DMS 273 (cell line): ENCODE data around the gene TRIM32.
A peak's percentile ranks its signal among the peaks of the same experiment; 100 is the strongest.
"Not testable (repeated sequence)": the region's sequence is repeated elsewhere in the genome, so short reads cannot be mapped to it uniquely, and the experiment has no call there.

Experiments
- DNase-seq: peaks from one replicate; lab custom pipeline; 2025; ENCODE audit not compliant: unreplicated experiment; lab: John Stamatoyannopoulos, UW

TRIM32 gene

DNA sequence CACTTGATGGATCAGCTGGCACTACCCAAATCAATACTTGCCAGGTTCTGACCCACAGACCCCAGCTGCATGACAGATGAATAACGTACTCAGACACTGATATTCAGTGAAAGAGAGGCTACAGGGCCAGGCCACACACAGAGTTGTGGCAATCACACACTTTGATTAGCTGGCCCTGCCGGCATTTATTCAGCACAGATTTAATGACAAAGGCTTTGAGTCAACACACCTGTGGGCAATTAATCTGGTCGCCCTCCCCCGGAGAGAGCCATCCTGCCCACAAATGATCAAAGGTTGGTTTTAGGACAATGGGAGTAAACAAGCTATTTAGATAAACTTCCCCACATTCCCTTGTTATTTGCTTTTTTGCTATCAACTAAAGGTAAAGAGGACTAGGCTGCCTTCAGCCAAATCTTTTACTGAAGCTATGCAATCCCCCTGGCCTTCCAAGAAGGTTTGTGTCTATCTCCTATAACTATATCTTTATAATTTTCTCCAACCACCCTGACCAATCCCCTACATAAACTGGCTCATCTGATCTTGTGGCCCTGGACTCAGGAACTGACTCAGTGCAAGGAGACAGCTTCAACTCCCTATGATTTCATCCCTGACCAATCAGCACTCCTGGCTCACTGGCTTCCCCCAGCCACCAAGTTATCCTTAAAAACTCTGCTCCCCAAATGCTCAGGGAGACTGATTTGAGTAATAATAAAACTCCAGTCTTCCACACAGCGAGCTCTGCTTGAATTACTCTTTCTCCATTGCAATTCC is 12.7 kb upstream of the TRIM32 start:
- no peak for DNase-seq

DNA sequence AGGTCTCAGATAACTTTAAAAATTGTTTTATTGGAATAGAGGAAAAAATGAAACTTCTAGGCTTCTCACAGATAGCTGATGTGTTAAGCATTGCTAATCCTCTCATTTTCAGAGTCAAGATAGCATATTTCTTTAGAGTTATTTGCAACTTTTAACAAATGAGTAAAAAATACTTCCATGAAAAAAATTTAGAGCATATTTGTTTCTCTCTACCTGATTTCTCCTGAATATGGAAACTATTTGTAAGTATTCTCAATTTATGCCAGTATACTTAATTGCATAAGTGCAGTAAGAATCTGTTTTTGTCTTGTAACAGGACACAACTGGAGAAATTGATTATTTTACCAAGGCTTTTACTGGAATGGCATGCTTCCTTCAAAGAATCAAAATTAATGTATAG is 3.6 kb upstream of the TRIM32 start:
- DNase-seq = no peak

DNA sequence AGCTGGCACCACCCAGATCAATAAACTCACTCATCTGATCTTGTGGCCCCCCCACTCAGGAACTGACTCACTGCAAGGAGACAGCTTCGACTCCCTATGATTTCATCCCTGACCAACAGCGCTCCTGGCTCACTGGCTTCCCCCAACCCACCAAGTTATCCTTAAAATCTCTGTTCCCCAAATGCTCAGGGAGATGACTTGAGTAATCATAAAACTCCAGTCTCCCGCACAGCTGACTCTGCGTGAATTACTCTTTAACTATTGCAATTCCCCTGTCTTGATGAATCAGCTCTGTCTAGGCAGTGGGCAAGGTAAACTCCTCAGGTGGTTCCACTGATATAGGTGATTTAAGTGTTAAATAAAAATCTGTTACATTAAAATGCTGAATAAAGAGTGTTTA is 1.9 kb upstream of the TRIM32 start:
- DNase-seq = no peak

DNA sequence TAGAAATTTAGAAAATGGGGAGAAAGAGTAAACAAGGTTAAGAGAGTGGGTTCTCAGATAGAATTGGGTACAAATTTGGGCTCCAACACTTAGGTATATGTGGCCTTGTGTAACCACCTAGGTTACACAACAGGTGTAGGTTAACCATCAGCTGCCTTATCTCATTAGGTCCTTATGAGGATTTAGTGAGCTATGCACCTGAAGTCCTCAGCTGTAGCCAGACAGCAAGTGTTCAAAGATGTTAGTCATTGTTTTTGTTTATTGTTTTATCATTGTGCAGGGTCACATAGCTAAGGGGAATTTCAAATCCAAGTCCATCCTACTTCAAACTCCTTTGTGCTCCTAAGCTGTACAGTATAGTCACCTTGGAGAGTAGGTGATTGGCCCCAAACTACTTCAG is 970 bp upstream of the TRIM32 start:
- DNase-seq = no peak

DNA sequence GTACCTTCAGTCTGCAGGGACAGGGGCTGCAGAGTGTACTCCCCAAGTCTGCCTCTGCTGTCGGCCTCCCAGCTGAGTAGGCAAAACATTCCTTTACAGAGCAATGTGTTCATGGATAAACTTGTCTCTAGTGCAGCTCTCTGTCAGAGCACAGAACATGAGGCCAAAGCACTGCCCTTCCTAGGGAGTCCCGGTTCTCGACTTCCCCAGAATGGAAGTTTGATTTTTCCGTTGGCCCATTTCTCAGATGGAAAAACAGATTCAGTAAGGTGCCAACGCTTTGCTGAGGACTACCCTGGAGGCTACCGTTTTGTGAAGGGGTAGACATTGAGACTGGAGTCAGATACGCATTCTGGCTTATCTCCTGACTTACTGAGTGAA is 422 bp upstream of the TRIM32 start:
- DNase-seq = peak; percentile 46

DNA sequence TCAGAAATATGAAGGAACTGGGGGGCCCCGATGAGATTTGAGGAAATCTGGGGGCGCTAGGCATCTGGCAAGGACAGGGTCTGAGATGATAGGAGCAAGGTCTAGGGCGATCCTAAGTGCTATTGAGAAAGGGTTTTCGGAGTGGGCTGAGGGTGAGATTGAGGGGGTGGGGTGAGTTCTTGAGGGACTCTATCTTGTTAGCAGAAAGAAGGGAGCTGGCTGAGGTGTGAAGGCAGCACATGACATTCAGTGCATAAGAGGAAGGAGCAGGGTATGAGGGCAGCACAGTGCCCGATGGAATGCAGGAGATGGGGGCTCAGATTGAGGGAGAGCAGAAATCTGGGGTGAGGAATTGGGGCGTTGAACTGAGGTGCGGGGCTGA is 640 bp downstream of the TRIM32 start:
- DNase-seq = peak; percentile 38

DNA sequence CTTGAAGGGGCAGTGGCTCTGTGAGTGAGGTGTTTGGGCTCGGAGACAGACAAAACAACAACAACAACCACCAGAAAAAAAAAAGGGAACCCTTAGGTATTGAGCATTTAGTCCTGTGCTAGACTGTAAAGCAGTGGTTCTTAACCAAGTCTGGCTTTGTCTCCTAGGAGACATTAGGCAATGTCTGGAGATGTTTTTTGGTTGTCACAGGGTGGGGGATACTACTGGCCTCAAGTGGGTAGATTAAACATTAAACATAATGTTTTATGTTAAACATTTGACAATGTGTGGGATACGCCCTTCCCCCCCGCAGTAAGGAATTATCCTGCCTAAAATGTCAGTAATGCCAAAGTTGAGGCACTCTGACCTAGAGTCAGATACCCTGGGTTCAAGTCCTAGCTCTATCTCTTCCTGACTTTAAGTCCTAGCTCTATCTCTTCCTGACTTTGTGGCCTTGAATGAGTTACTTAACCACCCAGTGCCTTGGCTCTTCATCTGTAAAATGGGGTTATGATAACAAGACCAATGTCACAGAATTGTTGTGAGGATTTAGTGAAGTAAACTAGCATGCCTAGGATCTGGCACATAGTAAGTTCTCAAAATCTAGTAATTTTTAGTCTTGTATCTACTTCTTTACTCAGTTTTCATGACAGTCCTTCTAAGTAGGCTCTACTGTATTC is 1.8 kb downstream of the TRIM32 start:
- no peak for DNase-seq

DNA sequence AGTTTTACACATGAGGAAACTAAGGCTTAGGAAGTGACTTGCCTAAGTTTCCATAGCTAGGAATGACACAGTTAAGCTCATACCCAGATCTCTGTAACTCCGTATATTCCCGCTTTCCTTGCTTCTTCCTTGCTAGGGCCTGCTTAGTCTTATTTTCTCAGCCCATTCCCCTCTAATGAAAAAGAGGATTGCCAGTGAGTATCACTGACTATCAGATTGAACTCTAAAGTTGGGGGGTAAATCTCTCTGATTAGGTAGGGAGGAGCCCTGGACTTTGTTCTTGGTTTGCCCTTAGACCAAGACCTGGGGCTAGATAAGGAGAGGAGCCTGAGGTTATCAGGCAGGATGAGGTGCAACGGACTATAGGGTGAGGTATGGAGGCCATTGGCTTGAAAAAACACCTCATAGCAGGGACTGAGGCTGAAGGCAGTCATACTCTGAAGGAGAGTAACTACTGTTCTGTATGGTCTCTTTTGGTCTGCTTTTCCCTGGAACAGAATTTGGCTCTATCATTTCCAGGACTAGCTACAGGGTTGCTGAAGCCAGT is 2.5 kb downstream of the TRIM32 start:
- DNase-seq = no peak

DNA sequence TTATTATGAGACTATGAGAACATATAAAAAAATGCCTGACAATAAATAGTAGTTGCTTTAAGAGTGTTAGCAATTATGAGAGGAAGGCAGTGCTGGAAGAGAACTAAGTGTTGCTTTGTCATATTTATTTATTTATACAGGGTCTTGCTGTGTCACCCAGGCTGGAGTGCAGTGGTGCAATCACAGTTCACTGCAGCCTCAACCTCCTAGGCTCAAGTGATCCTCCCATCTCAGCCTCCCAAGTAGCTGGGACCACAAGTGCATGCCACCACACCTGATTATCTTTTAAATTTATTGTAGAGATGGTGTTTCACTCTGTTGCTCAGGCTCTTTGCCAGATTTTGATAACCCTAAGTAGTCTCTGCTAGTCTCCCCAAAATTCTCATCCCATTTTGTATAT is 3.7 kb downstream of the TRIM32 start:
- not testable (repeated sequence) for DNase-seq

DNA sequence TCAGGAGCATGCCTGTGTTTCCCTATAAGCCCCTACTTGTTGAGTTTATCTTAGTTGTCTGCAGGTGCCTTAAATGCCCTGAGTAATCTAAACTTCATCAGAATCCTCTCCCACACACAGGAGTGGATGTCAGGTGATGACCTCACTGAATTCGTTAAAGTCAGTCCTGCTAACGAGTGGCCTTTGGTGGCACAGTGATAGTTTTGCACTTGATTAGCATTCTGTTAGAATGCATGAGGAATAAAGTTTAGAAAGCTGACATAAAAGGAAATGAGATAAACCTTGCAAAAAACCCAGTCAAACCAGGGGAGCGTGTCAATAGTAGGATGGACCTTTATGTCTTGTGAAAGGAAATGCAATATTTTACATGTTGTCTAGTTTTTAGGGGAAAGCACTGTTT is 4.5 kb downstream of the TRIM32 start:
- no peak for DNase-seq

DNA sequence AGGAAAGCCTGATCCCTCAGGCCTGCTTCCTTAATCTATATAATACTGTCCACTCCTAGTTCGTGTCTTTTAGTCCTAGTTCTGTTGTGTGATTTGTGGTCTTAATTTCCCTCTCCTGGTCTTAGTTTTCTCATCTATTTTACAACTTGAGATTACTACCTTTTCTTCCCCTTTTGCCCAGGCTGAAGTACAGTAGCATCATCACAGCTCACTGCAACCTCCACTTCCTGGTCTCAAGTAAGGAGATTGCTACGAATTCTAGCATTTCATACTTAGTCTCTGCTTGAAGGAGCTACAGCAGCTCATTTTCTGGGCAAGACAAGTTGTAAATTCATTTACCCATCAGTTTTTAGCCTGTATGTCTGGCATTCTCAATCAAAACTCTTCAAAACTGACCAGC is 5.5 kb downstream of the TRIM32 start:
- DNase-seq = no peak

DNA sequence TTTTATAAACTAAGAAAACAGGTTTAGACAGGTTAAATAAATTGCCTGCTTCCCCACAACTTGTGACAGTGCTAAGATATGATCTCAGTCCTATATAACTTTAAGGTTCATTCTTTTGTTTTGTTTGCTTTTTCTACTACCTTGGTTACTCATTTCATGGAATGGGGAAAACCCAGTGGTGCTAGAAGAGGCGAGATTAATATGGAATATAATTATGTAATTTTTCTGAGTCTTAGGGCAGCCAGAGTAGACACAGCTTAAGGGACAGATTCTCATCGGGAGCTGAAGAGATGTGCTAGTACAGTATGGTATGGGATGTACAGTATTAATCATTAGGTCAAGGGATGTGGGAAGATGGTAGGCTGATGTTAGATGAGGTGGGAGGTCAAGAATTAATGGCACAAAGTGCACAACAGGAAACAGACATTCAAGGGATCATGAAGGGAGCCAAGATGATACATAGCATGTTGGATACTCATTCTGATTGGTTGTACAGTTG is 6.2 kb downstream of the TRIM32 start:
- no peak for DNase-seq

DNA sequence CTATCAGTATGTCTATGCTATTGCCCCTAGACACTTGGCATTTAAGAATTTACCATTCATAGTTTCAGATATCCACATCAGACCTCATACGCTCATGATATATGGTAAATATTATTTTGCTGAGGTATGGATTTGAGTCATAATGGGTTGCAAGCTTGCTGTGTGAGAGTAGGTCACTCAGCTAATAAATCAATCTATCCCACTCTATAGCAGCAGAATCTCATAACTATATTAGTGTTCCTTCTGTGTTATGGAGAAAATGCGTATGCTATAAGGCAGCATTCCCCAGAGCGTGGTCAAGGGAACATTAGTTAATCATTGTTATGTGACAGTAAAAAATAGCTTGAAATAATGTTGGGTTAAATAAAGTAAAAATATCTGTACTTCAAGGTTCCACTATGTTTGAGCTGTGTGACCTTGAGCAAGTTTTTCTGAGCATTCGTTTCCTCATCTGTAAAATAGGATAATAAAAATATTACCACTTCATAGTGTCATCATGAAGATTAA is 7.7 kb downstream of the TRIM32 start:
- DNase-seq = no peak

DNA sequence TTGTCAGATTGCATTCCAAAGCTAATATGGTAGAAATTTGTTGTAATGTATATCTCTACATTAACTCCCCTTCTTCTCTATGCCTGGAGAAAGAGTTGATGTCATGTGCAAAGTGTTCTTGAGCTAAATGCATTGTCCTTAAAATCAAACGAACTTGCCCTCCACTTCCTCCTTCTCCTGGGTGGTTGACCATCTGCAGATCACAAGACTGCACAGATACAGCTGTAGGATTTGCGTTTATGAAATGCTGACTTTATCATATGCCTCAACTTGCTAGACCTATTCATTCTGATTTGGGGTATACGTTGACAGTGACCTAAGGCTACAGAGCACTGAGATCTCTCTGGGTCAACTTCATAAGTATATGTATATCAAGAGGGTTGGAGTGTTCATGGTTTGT is 8.3 kb downstream of the TRIM32 start:
- no peak for DNase-seq

DNA sequence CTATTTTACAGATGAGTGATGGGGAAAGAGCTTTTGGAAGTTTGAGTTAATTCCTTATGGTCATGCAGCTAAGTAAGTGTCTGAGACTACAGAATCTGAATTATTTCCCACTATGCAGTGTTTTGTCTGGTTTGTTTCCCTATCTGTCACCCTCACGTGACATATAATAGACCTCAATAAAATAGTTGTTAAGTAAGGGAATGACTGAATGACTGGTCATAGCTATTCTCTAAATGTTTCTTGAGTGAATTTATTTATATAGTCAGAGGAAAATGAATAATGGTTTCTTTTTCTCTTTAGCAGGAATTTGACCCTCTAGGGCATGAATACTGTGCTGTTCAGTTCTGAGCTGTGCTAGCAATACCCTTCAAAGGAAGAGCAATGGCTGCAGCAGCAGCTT is 10.3 kb downstream of the TRIM32 start:
- DNase-seq = no peak

DNA sequence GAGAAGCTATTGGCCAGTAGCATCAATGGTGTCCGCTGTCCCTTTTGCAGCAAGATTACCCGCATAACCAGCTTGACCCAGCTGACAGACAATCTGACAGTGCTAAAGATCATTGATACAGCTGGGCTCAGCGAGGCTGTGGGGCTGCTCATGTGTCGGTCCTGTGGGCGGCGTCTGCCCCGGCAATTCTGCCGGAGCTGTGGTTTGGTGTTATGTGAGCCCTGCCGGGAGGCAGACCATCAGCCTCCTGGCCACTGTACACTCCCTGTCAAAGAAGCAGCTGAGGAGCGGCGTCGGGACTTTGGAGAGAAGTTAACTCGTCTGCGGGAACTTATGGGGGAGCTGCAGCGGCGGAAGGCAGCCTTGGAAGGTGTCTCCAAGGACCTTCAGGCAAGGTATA is 10.8 kb downstream of the TRIM32 start:
- DNase-seq = no peak

DNA sequence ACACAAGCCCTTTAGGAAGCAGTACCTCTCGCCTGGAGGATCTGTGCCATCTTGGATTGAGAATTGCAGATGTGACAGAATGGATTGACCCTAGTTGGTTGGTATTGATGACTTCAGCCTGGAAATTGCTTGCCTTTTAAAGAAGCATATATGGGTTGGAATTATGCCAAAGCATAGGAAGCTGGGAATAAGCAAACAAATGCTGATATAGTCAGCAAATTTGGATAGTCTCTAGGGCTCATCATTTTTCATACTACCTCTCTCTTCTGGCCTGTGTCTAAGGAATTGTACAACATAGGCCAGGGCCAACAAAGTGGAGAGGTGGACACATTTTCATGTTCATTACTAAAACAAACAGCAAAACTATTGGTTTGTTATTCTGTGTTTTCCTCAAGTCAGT is 13.2 kb downstream of the TRIM32 start:
- no peak for DNase-seq

DNA sequence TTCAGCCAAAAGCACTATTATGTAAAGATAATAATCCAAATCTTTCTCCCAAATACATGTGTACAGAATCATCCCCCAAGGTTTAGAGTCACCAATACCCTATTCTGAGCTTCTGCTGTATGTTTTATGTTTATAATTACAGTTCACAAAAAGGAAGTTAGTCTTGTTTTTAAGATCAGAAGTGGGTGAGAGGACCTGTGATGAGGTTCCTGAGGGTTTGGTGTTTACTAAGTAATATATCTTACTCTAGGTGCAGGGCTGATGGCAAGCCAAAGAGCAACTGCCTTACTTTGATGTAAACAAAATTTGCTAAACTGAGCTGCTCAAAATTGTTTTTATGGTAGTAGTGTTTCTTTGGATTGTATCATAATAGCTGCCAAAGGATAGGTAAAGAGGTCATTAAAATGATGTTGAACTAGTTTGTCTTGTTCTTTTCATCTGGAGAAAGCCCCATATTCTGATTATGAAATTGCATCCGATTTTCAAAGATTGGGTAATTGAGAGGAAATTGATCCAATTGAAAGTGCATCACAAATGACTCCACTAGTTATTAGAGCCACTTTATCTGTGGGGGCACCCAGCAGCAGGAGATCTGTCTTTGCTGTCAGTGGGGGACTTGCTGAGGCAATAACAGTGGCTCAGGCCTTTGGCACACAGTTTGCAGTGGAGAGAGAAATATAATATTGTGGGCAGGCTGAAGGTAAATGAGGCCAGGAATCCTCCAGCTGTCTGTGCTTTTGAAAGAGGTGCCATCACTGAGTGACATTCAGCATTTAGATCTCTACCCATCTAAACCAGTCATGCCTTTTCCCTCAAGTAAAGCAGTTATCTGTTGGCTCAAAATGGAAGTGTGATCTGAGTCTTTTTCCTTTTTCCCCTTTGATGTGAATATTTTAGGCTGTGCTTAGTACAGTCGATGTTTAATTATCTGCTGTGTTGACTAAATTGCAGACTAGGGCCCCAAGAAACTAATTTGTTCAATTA is 14.1 kb downstream of the TRIM32 start:
- DNase-seq = peak; percentile 28

DNA sequence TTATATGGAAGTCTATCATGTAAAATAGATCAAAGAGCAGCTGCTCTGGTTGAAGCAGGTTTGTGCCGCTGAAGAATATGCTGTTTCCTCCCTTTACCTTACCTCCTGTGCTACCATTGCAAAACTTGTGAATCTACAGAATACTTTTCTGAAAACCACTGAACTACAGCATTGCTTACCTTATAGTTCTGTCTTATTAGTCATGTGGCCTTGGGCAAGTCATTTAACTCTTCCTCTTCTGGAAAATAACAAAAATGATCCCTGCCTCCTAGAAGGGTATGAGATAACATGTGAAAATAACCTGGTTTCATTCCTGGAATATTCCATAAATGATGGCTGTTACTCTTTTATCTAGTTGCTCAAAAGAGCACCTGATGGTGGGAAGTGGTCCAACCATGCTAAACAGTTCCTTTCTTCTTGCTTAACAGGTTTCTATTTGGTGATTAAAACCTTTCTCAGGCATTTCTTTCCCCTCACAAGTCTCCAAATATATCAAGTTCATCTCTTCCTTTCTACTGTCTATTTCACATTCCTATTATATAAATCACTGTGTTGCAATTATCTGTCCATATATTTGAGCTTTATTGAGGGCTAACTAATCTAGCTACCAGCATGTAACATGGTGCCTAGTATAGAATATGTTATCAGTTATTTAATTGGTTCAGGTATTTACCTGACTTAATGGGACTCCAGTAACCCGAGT is 15.0 kb downstream of the TRIM32 start:
- no peak for DNase-seq

DNA sequence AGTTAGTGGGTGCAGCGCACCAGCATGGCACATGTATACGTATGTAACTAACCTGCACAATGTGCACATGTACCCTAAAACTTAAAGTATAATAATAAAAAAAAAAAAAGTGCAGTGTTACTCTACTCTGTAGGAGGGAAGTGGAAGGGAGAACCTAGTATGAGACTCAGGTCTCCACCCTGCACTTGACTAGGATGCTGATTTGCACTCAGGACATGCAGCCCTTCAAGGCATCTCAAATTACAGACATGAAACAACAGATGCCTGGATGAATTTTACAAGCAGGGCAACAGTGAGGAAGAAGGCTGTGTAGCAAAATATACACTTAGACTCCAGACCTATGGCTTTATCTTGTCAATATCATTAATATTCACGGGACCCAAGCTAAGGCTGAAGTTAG is 16.5 kb downstream of the TRIM32 start:
- peak; percentile 14 for DNase-seq
